HL-60 (cell line): Measurements from ENCODE around the gene PPP6R3.

Experiments used
- DNase-seq, 2 experiments: peaks; one replicate each; pipeline ENCODE4 v3.0.0-alpha.2; 2010 to 2020; ENCODE audit warnings: low read depth in 1 of 2, low spot score in 1 of 2
- H3K27ac ChIP-seq: fragments of 250-450 bp; sonication (Bioruptor Pico); replicated peaks from 2 replicates; pipeline ENCODE4 v1.5.1; 2020; ENCODE audit warnings: mild to moderate bottlenecking, moderate library complexity
- H3K27me3 ChIP-seq: fragments of 250-450 bp; sonication (Bioruptor Pico); 2 replicates; pipeline ENCODE4 v1.5.1; 2021; ENCODE audit warnings: mild to moderate bottlenecking, moderate library complexity; ENCODE audit not compliant: insufficient read depth, poor library complexity, severe bottlenecking
- H3K4me3 ChIP-seq: replicated peaks from 2 replicates; pipeline ENCODE4 v1.5.1; 2011; ENCODE audit warnings: mild to moderate bottlenecking, control low read depth, low read length; ENCODE audit not compliant: insufficient read depth
- CTCF ChIP-seq: IDR thresholded peaks from one replicate; pipeline ENCODE4 v1.5.1; 2011; ENCODE audit warnings: low read length, control low read depth, inconsistent platforms; ENCODE audit not compliant: insufficient read depth
- GABPA ChIP-seq: IDR thresholded peaks from 2 replicates; pipeline ENCODE4 v1.6.1; 2012; ENCODE audit warnings: low read depth
- POLR2AphosphoS5 ChIP-seq: IDR thresholded peaks from 2 replicates; pipeline ENCODE4 v1.6.1; 2012; ENCODE audit warnings: low read depth
- SPI1 ChIP-seq: IDR thresholded peaks from 2 replicates; pipeline ENCODE4 v1.6.1; 2012; ENCODE audit warnings: low read depth, mild to moderate bottlenecking, borderline replicate concordance
- TF ChIP-seq, protein P1 (sequence below): IDR thresholded peaks from 2 replicates; pipeline ENCODE4 v1.6.1; 2012; ENCODE audit warnings: low read depth; ENCODE audit not compliant: insufficient replicate concordance

Gene PPP6R3

GRCh38 chr11:68513930-68514487, 53.5 kb downstream of the PPP6R3 start:
- TF ChIP-seq GABPA (no peak), CTCF (no peak), POLR2AphosphoS5 (no peak), SPI1 (no peak)
- TF ChIP-seq, protein P1, sequence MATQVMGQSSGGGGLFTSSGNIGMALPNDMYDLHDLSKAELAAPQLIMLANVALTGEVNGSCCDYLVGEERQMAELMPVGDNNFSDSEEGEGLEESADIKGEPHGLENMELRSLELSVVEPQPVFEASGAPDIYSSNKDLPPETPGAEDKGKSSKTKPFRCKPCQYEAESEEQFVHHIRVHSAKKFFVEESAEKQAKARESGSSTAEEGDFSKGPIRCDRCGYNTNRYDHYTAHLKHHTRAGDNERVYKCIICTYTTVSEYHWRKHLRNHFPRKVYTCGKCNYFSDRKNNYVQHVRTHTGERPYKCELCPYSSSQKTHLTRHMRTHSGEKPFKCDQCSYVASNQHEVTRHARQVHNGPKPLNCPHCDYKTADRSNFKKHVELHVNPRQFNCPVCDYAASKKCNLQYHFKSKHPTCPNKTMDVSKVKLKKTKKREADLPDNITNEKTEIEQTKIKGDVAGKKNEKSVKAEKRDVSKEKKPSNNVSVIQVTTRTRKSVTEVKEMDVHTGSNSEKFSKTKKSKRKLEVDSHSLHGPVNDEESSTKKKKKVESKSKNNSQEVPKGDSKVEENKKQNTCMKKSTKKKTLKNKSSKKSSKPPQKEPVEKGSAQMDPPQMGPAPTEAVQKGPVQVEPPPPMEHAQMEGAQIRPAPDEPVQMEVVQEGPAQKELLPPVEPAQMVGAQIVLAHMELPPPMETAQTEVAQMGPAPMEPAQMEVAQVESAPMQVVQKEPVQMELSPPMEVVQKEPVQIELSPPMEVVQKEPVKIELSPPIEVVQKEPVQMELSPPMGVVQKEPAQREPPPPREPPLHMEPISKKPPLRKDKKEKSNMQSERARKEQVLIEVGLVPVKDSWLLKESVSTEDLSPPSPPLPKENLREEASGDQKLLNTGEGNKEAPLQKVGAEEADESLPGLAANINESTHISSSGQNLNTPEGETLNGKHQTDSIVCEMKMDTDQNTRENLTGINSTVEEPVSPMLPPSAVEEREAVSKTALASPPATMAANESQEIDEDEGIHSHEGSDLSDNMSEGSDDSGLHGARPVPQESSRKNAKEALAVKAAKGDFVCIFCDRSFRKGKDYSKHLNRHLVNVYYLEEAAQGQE, result no peak
- Histone ChIP-seq H3K27me3 (no peaks in the 10 kb centered on the region), H3K27ac (no peak overlapping the region), H3K4me3 (no peak overlapping the region)
- DNase-seq, result no peak

DNA sequence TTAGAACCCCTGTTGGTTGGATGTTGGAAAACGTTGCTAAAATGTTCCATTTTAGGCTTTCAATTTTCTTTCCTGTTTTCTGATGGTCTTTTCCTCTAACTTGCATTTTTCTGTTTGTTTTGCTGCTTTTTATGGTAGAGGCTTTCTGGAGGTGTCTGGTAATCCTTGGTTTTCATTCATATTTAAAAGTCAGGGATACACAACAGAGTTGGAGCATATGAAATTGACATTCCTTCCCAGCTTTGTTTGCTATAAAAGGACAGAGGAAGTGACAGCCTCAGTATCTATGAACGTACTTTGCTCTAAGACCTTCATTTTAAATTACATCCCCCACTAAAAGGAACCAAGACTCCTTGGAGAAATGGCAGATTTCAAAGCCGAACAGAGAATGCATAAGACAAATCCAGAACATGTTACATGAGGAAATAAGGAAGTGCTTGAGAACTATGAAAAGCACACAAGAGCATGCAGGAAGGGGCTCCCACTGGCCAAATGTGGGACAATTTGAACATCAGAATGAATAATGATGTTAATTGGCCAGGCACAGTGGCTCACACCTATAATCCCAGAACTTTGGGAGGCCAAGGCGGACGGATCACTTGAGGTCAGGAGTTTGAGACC, 56.7 kb downstream of the PPP6R3 start:
- H3K27ac ChIP-seq, result no peak overlapping the region
- H3K27me3 ChIP-seq, result no peaks in the 10 kb centered on the region
- TF ChIP-seq, protein P1, result no peak
- TF ChIP-seq SPI1, result peak; percentile 87
- no peak for TF ChIP-seq CTCF
- no peak for TF ChIP-seq POLR2AphosphoS5
- TF ChIP-seq GABPA, result no peak
- H3K4me3 ChIP-seq, result no peak overlapping the region
- DNase-seq, result no peak

- TF ChIP-seq POLR2AphosphoS5, result no peak
- no peak for TF ChIP-seq SPI1
- TF ChIP-seq, protein P1, result no peak
- no peak for TF ChIP-seq CTCF
- no peak for TF ChIP-seq GABPA
- H3K4me3 ChIP-seq, result no peak overlapping the region
- DNase-seq, result no peak
- no peaks in the 10 kb centered on the region for H3K27me3 ChIP-seq
- H3K27ac ChIP-seq, result no peak overlapping the region
Measured at GRCh38 chr11:68518191-68518590, 57.6 kb downstream of the PPP6R3 start.
